Small intestine (tissue), 7 donors: ENCODE data around the gene CTRL. TPM values are rescaled to one million over a fixed set of nuclear protein-coding genes. Genes with fewer than 3 reads are reported as not detected.
"Not testable (repeated sequence)": the region's sequence is repeated elsewhere in the genome, so short reads cannot be mapped to it uniquely, and the experiment has no call there.

ENCODE experiments used
- DNase-seq, 2 donors: peaks; one replicate each; pipeline versions ENCODE4 v3.0.0 to v3.0.0-alpha.2; 2013
- FAIRE-seq: peaks from 2 replicates; lab custom pipeline; 2012; peaks lifted over from hg19 to GRCh38; lab: Jason Lieb, UNC
- H3K27ac ChIP-seq, 3 donors: one replicate each; pipeline ENCODE4 v1.5.1; 2013; ENCODE audit warnings: low read length in 2 of 3, mild to moderate bottlenecking in 2 of 3, control low read depth in 1 of 3, inconsistent platforms in 1 of 3, low read depth in 1 of 3, moderate library complexity in 1 of 3
- H3K27me3 ChIP-seq, 3 donors: one replicate each; pipeline ENCODE4 v1.6.1; 2013; ENCODE audit warnings: low read length in 3 of 3, inconsistent platforms in 1 of 3; ENCODE audit not compliant: control insufficient read depth in 3 of 3, insufficient read depth in 3 of 3
- H3K36me3 ChIP-seq, 3 donors: one replicate each; pipeline ENCODE4 v1.6.1; 2013; ENCODE audit warnings: low read length in 3 of 3, inconsistent platforms in 1 of 3, low read depth in 1 of 3, mild to moderate bottlenecking in 1 of 3, moderate library complexity in 1 of 3; ENCODE audit not compliant: control insufficient read depth in 3 of 3, insufficient read depth in 2 of 3
- H3K4me1 ChIP-seq, 3 donors: one replicate each; pipeline ENCODE4 v1.6.1; 2013; ENCODE audit warnings: low read length in 2 of 3, inconsistent platforms in 1 of 3, low read depth in 1 of 3, mild to moderate bottlenecking in 1 of 3, moderate library complexity in 1 of 3; ENCODE audit not compliant: control insufficient read depth in 3 of 3, insufficient read depth in 2 of 3
- H3K4me3 ChIP-seq, 3 donors: one replicate each; pipeline ENCODE4 v1.5.1; 2013; ENCODE audit warnings: low read length in 3 of 3, control low read depth in 1 of 3, inconsistent platforms in 1 of 3, low read depth in 1 of 3, mild to moderate bottlenecking in 1 of 3, moderate library complexity in 1 of 3
- H3K9me3 ChIP-seq, 2 donors: one replicate each; pipeline ENCODE4 v1.6.1; 2013; ENCODE audit warnings: low read depth in 1 of 2, low read length in 1 of 2; ENCODE audit not compliant: control insufficient read depth in 2 of 2, insufficient read depth in 1 of 2
- WGBS, 3 donors: extraction: QIAGEN DNeasy Blood & Tissue Kit; methylation state at CpG; one replicate each; pipeline ENCODE4 v1.1.7; 2013; 5-methylcytosine and 5-hydroxymethylcytosine counted together
- polyA plus RNA-seq, 4 donors: library from polyadenylated mRNA; stranded (reverse) in 3 of 4; unstranded in 1 of 4; fragments of 200-250 nt in 3 of 4; fragments of 120-200 nt in 1 of 4; gene quantifications; one replicate each; pipeline versions ENCODE4 v1.2.1 to v1.2.3, GENCODE V29; 2013
- donor health status: healthy with polysubstance abuse.
- donor health status: control.
- donor health status: control.
- donor health status: Bipolar disorder and iron deficiency.
- donor health status: healthy.

Gene CTRL
- polyA plus RNA-seq, 4 donors = 0.81 to 6.7 (median 3.4) TPM

- 72 to 75% (median 75%) methylated on average over 9 of the region's 9 CpGs for WGBS, 3 donors
- Histone ChIP-seq H3K4me1 (peaks cover 3 to 17% (median 4%) of the 10 kb centered on the region in 3 donors), H3K4me3 (no peak overlapping the region), H3K27ac (no peak overlapping the region), H3K27me3 (no peaks in the 10 kb centered on the region), H3K36me3 (peaks cover 0 to 72% (median 2%) of the 10 kb centered on the region in 3 donors), H3K9me3 (no peaks in the 10 kb centered on the region)
- DNase-seq = no peak
- no peak for FAIRE-seq
These were observed 10.0 kb upstream of the CTRL start for GRCh38 chr16:67941469-67942199.

GRCh38 chr16:67940446-67941089 lies 8.9 kb upstream of the CTRL start:
- H3K27ac ChIP-seq = no peak overlapping the region
- H3K27me3 ChIP-seq = no peaks in the 10 kb centered on the region
- H3K36me3 ChIP-seq = peaks cover 0 to 62% (median 2%) of the 10 kb centered on the region in 3 donors
- peaks cover 3 to 17% (median 4%) of the 10 kb centered on the region in 3 donors for H3K4me1 ChIP-seq
- FAIRE-seq = no peak
- WGBS, 3 donors = 91 to 94% (median 94%) methylated on average over 5 of the region's 5 CpGs
- no peaks in the 10 kb centered on the region for H3K9me3 ChIP-seq
- no peak overlapping the region for H3K4me3 ChIP-seq
- no peak for DNase-seq

GRCh38 chr16:67939507-67940445 lies 8.1 kb upstream of the CTRL start:
- 49 to 72% (median 58%) methylated on average over 33 of the region's 33 CpGs for WGBS, 3 donors
- peaks cover 5 to 25% (median 8%) of the 10 kb centered on the region in 3 donors for H3K4me1 ChIP-seq
- H3K4me3 ChIP-seq = no peak overlapping the region
- DNase-seq (peak in 1 of 2 donors; percentile 52), FAIRE-seq (no peak)
- no peaks in the 10 kb centered on the region for H3K27me3 ChIP-seq
- H3K36me3 ChIP-seq = peaks cover 0 to 61% (median 2%) of the 10 kb centered on the region in 3 donors
- no peak overlapping the region for H3K27ac ChIP-seq
- no peaks in the 10 kb centered on the region for H3K9me3 ChIP-seq

- not testable (repeated sequence) for H3K4me3 ChIP-seq, H3K27me3 ChIP-seq, H3K9me3 ChIP-seq, DNase-seq, FAIRE-seq
- Histone ChIP-seq H3K36me3 (peaks cover 0 to 61% (median 2%) of the 10 kb centered on the region in 3 donors), H3K27ac (peak overlapping the region in 1 of 3 donors; percentile 95), H3K4me1 (peaks cover 5 to 19% (median 8%) of the 10 kb centered on the region in 3 donors)
- WGBS, 3 donors = 86 to 98% (median 96%) methylated on average over 5 of the region's 5 CpGs
These were observed 6.1 kb upstream of the CTRL start for GRCh38 chr16:67937713-67938112.

GRCh38 chr16:67936880-67937605 lies 5.4 kb upstream of the CTRL start:
- H3K36me3 ChIP-seq = peaks cover 0 to 60% (median 2%) of the 10 kb centered on the region in 3 donors
- H3K27ac ChIP-seq = peak overlapping the region; percentile 95 to 98 (median 96)
- WGBS, 3 donors = 41 to 45% (median 44%) methylated on average over 6 of the region's 6 CpGs
- DNase-seq = peak in 1 of 2 donors; percentile 92
- H3K4me3 ChIP-seq = peak overlapping the region; percentile 85 to 90 (median 86)
- H3K27me3 ChIP-seq = no peaks in the 10 kb centered on the region
- FAIRE-seq = no peak
- no peaks in the 10 kb centered on the region for H3K9me3 ChIP-seq
- H3K4me1 ChIP-seq = peaks cover 5 to 19% (median 8%) of the 10 kb centered on the region in 3 donors

- peak within 1 kb of the TSS; percentile 85 to 90 (median 86) for H3K4me3 ChIP-seq
- peaks cover 0 to 60% (median 2%) of the 10 kb centered on the region in 3 donors for H3K36me3 ChIP-seq
- H3K27me3 ChIP-seq = no peaks in the 10 kb centered on the region
- DNase-seq = peak in 1 of 2 donors; percentile 88
- no peaks in the 10 kb centered on the region for H3K9me3 ChIP-seq
- peaks cover 5 to 19% (median 8%) of the 10 kb centered on the region in 3 donors for H3K4me1 ChIP-seq
- peak within 1 kb of the TSS; percentile 95 to 98 (median 96) for H3K27ac ChIP-seq
- WGBS, 3 donors = 0% methylated on average over 50 to 54 of the region's 54 CpGs
- no peak for FAIRE-seq
These were observed 4.6 kb upstream of the CTRL start, which contains the start of gene PSMB10 for GRCh38 chr16:67936124-67936879. TSS of gene PSMB10 (minus strand) at chr16:67936850. CDS start at chr16:67936749, 101 bp downstream.
